ENCODE results near the gene TNFRSF6B. TPM values are rescaled to one million over a fixed set of nuclear protein-coding genes. Genes with fewer than 3 reads are reported as not detected.
"Not testable (repeated sequence)": the region's sequence is repeated elsewhere in the genome, so short reads cannot be mapped to it uniquely, and the experiment has no call there.

Gene TNFRSF6B
- 119 TPM for total RNA-seq

- Histone ChIP-seq H3K27ac (peak within 1 kb of the TSS; percentile 15 to 24), H3K9me3 (no peaks in the 10 kb centered on the region), H3K36me3 (peaks cover 9 to 38% of the 10 kb centered on the region in 2 donors), H3K4me3 (peak within 1 kb of the TSS in 1 of 2 donors; percentile 52), H3K4me1 (peaks cover 16 to 18% of the 10 kb centered on the region in 2 donors), H3K27me3 (no peaks in the 10 kb centered on the region)
- TF ChIP-seq CTCF (IDR thresholded peaks at IDR 0.05), result no peak
- intact Hi-C loops (cut with DNase I), result loop anchor here (5.0 kb wide), 1 partner anchor 34 kb away; no protein-coding TSS in a partner anchor
- DNase-seq (ENCODE audit: low spot score in 2 of 2), result no peak
Observed at GRCh38 chr20:63696628-63697356, at the start of gene TNFRSF6B. Gene TNFRSF6B (plus strand): TSS chr20:63696652. CDS start chr20:63696768, 116 bp downstream.

GRCh38 chr20:63648190-63648589, 48.3 kb upstream of the TNFRSF6B start:
- Histone ChIP-seq H3K9me3 (no peaks in the 10 kb centered on the region), H3K4me1 (peaks cover 7 to 10% of the 10 kb centered on the region in 2 donors), H3K27me3 (no peaks in the 10 kb centered on the region), H3K36me3 (no peaks in the 10 kb centered on the region), H3K27ac (no peak overlapping the region), H3K4me3 (no peak overlapping the region)
- no peak for DNase-seq (ENCODE audit: low spot score in 2 of 2)
- TF ChIP-seq CTCF (IDR thresholded peaks at IDR 0.05), result no peak
- intact Hi-C loops (cut with DNase I), result no loop called here

GRCh38 chr20:63648895-63649589, 47.4 kb upstream of the TNFRSF6B start:
- no peaks in the 10 kb centered on the region for H3K27me3 ChIP-seq
- H3K36me3 ChIP-seq, result no peaks in the 10 kb centered on the region
- no peak for TF ChIP-seq CTCF (IDR thresholded peaks at IDR 0.05)
- H3K4me1 ChIP-seq, result peaks cover 11 to 14% of the 10 kb centered on the region in 2 donors
- H3K27ac ChIP-seq, result no peak overlapping the region
- intact Hi-C loops (cut with DNase I), result no loop called here
- no peaks in the 10 kb centered on the region for H3K9me3 ChIP-seq
- no peak overlapping the region for H3K4me3 ChIP-seq
- DNase-seq (ENCODE audit: low spot score in 2 of 2), result no peak

- H3K27ac ChIP-seq; H3K36me3 ChIP-seq; H3K4me3 ChIP-seq; H3K9me3 ChIP-seq; intact Hi-C loops (cut with DNase I); DNase-seq (ENCODE audit: low spot score in 2 of 2); H3K27me3 ChIP-seq: not testable (repeated sequence)
- H3K4me1 ChIP-seq, result peaks cover 11 to 14% of the 10 kb centered on the region in 2 donors
Observed at GRCh38 chr20:63650486-63650885, 46.0 kb upstream of the TNFRSF6B start.

- Histone ChIP-seq H3K27ac (no peak overlapping the region), H3K4me1 (peaks cover 11 to 14% of the 10 kb centered on the region in 2 donors), H3K9me3 (no peaks in the 10 kb centered on the region), H3K27me3 (no peaks in the 10 kb centered on the region), H3K36me3 (no peaks in the 10 kb centered on the region), H3K4me3 (peak overlapping the region; percentile 70 to 81)
- no peak for DNase-seq (ENCODE audit: low spot score in 2 of 2)
- intact Hi-C loops (cut with DNase I), result no loop called here
- TF ChIP-seq CTCF (IDR thresholded peaks at IDR 0.05), result no peak
Observed at GRCh38 chr20:63651942-63652191, 44.6 kb upstream of the TNFRSF6B start.

GRCh38 chr20:63652192-63652980, 44.1 kb upstream of the TNFRSF6B start:
- H3K27ac ChIP-seq, result no peak overlapping the region
- no peak for DNase-seq (ENCODE audit: low spot score in 2 of 2)

More at GRCh38 chr20:63652192-63652980, 44.1 kb upstream of the TNFRSF6B start:
- no peak for TF ChIP-seq CTCF (IDR thresholded peaks at IDR 0.05)
- no peaks in the 10 kb centered on the region for H3K27me3 ChIP-seq
- H3K4me3 ChIP-seq, result peak overlapping the region; percentile 70 to 81
- H3K4me1 ChIP-seq, result peaks cover 11 to 17% of the 10 kb centered on the region in 2 donors
- intact Hi-C loops (cut with DNase I), result no loop called here
- no peaks in the 10 kb centered on the region for H3K36me3 ChIP-seq
- H3K9me3 ChIP-seq, result no peaks in the 10 kb centered on the region
